Measurements from ENCODE around the gene VTN.

GRCh38 chr17:28386391-28386790 is 16.3 kb upstream of the VTN start:
- TF ChIP-seq CTCF (IDR thresholded peaks at IDR 0.05), result no peak
- TF ChIP-seq POLR2A (IDR thresholded peaks at IDR 0.05), result no peak
- no peak for TF ChIP-seq POLR2AphosphoS5 (IDR thresholded peaks at IDR 0.05; ENCODE audit: insufficient read depth in 1 of 2, low read depth in 1 of 2)

Measured in vagina (tissue), 2 donors.